ENCODE results near the gene FBXL3. TPM values are rescaled to one million over a fixed set of nuclear protein-coding genes. Genes with fewer than 3 reads are reported as not detected.

FBXL3 gene
- total RNA-seq, 1 donor from 2014 or later = 25.5 TPM

GRCh38 chr13:76980075-76980718 is 46.8 kb downstream of the FBXL3 start:
- TF ChIP-seq EZH2 (IDR thresholded peaks at IDR 0.05) = no peak
- TF ChIP-seq EZH2phosphoT487 (IDR thresholded peaks at IDR 0.05) = no peak
- no peak for TF ChIP-seq CTCF (IDR thresholded peaks at IDR 0.05)
- Histone ChIP-seq H3K36me3 (no peaks in the 10 kb centered on the region), H3K27ac (no peak overlapping the region), H3K9ac (no peak overlapping the region), H4K20me1 (ENCODE audit: low read depth) (no peaks in the 10 kb centered on the region), H2AFZ (replicated peaks) (peak overlapping the region; percentile 57), H3K9me3 (ENCODE audit: low read depth) (no peaks in the 10 kb centered on the region), H3K27me3 (peaks cover 26% of the 10 kb centered on the region), H3K79me2 (ENCODE audit: low read depth) (no peaks in the 10 kb centered on the region), H3K4me1 (no peaks in the 10 kb centered on the region), H3F3A (ENCODE audit: low read depth) (no peaks in the 10 kb centered on the region), H3K4me2 (peak overlapping the region; percentile 62), H3K4me3 (no peak overlapping the region)
- Mint-ChIP-seq H3K27ac (no peak overlapping the region), H3K4me3 (no peak overlapping the region), H3K27me3 (ENCODE audit: insufficient read depth, low read depth) (peaks cover 2% of the 10 kb centered on the region), H3K9me3 (no peaks in the 10 kb centered on the region), H3K4me1 (no peaks in the 10 kb centered on the region), H3K36me3 (no peaks in the 10 kb centered on the region)
- DNase-seq (ENCODE audit: low spot score) = peak; percentile 90

GRCh38 chr13:76976929-76977328 is 50.0 kb downstream of the FBXL3 start:
- no peak overlapping the region for H3K27ac Mint-ChIP-seq
- H4K20me1 ChIP-seq (ENCODE audit: low read depth) = no peaks in the 10 kb centered on the region
- no peaks in the 10 kb centered on the region for H3K36me3 Mint-ChIP-seq
- no peak overlapping the region for H3K4me2 ChIP-seq
- no peaks in the 10 kb centered on the region for H3K79me2 ChIP-seq (ENCODE audit: low read depth)
- no peaks in the 10 kb centered on the region for H3F3A ChIP-seq (ENCODE audit: low read depth)
- H2AFZ ChIP-seq (replicated peaks) = no peak overlapping the region
- H3K27me3 Mint-ChIP-seq (ENCODE audit: insufficient read depth, low read depth) = peaks cover 3% of the 10 kb centered on the region
- H3K27me3 ChIP-seq = peaks cover 22% of the 10 kb centered on the region
- H3K9ac ChIP-seq = no peak overlapping the region
- H3K4me3 Mint-ChIP-seq = no peak overlapping the region
- H3K27ac ChIP-seq = no peak overlapping the region
- no peak for TF ChIP-seq EZH2 (IDR thresholded peaks at IDR 0.05)
- TF ChIP-seq EZH2phosphoT487 (IDR thresholded peaks at IDR 0.05) = no peak
- no peak for TF ChIP-seq CTCF (IDR thresholded peaks at IDR 0.05)
- H3K4me3 ChIP-seq = no peak overlapping the region
- H3K4me1 Mint-ChIP-seq = no peaks in the 10 kb centered on the region
- H3K4me1 ChIP-seq = no peaks in the 10 kb centered on the region
- no peaks in the 10 kb centered on the region for H3K9me3 Mint-ChIP-seq
- H3K9me3 ChIP-seq (ENCODE audit: low read depth) = no peaks in the 10 kb centered on the region
- H3K36me3 ChIP-seq = no peaks in the 10 kb centered on the region
- DNase-seq (ENCODE audit: low spot score) = no peak

GRCh38 chr13:76976490-76976889 is 50.5 kb downstream of the FBXL3 start:
- no peak for DNase-seq (ENCODE audit: low spot score)
- Mint-ChIP-seq H3K4me1 (no peaks in the 10 kb centered on the region), H3K9me3 (no peaks in the 10 kb centered on the region), H3K36me3 (no peaks in the 10 kb centered on the region), H3K27me3 (ENCODE audit: insufficient read depth, low read depth) (peaks cover 2% of the 10 kb centered on the region), H3K27ac (no peak overlapping the region), H3K4me3 (no peak overlapping the region)
- Histone ChIP-seq H3K4me2 (no peak overlapping the region), H2AFZ (replicated peaks) (no peak overlapping the region), H3K36me3 (no peaks in the 10 kb centered on the region), H3K27me3 (peaks cover 17% of the 10 kb centered on the region), H3K9ac (no peak overlapping the region), H3F3A (ENCODE audit: low read depth) (no peaks in the 10 kb centered on the region), H3K9me3 (ENCODE audit: low read depth) (no peaks in the 10 kb centered on the region), H3K4me3 (no peak overlapping the region), H3K4me1 (no peaks in the 10 kb centered on the region), H4K20me1 (ENCODE audit: low read depth) (no peaks in the 10 kb centered on the region), H3K27ac (no peak overlapping the region), H3K79me2 (ENCODE audit: low read depth) (no peaks in the 10 kb centered on the region)
- no peak for TF ChIP-seq CTCF (IDR thresholded peaks at IDR 0.05)
- no peak for TF ChIP-seq EZH2phosphoT487 (IDR thresholded peaks at IDR 0.05)
- TF ChIP-seq EZH2 (IDR thresholded peaks at IDR 0.05) = no peak

All from neural progenitor cell (in vitro differentiated cells).